Measurements from ENCODE around the gene ZNF750.

DNA sequence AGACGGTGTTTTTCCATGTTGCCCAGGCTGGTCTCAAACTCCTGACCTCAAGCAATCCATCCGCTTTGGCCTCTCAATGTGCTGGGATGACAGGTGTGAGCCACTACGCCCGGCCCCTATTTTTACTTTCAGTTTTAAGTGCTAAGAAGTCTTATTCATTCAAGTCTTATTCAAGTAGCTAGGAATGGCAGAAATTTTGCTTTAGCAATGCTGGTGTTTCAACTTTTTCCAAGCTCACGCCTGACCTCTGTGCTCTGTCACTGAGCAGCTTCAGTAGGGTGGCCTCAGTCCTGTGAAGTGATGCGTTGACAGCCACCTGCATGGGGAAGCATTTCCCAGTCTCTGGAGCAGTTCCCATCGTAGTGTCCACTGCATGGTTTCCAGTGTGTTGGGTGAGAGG lies 12.9 kb downstream of the ZNF750 start:
- TF ChIP-seq POLR2A (IDR thresholded peaks at IDR 0.05) (no peak), POLR2AphosphoS5 (IDR thresholded peaks at IDR 0.05) (no peak)
- TF ChIP-seq, protein P1, sequence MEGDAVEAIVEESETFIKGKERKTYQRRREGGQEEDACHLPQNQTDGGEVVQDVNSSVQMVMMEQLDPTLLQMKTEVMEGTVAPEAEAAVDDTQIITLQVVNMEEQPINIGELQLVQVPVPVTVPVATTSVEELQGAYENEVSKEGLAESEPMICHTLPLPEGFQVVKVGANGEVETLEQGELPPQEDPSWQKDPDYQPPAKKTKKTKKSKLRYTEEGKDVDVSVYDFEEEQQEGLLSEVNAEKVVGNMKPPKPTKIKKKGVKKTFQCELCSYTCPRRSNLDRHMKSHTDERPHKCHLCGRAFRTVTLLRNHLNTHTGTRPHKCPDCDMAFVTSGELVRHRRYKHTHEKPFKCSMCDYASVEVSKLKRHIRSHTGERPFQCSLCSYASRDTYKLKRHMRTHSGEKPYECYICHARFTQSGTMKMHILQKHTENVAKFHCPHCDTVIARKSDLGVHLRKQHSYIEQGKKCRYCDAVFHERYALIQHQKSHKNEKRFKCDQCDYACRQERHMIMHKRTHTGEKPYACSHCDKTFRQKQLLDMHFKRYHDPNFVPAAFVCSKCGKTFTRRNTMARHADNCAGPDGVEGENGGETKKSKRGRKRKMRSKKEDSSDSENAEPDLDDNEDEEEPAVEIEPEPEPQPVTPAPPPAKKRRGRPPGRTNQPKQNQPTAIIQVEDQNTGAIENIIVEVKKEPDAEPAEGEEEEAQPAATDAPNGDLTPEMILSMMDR (IDR thresholded peaks at IDR 0.05): no peak
